HG03378 (cell line): Measurements from ENCODE around the gene ATP9A.
"Not testable (repeated sequence)": the region's sequence is repeated elsewhere in the genome, so short reads cannot be mapped to it uniquely, and the experiment has no call there.

Experiments used
- ATAC-seq: cut with Tn5 transposase; IDR thresholded peaks from one replicate; pipeline ENCODE4 v1.9.1; 2021; ENCODE audit warnings: mild to moderate bottlenecking, moderate library complexity; ENCODE audit not compliant: unreplicated experiment

Gene ATP9A

DNA sequence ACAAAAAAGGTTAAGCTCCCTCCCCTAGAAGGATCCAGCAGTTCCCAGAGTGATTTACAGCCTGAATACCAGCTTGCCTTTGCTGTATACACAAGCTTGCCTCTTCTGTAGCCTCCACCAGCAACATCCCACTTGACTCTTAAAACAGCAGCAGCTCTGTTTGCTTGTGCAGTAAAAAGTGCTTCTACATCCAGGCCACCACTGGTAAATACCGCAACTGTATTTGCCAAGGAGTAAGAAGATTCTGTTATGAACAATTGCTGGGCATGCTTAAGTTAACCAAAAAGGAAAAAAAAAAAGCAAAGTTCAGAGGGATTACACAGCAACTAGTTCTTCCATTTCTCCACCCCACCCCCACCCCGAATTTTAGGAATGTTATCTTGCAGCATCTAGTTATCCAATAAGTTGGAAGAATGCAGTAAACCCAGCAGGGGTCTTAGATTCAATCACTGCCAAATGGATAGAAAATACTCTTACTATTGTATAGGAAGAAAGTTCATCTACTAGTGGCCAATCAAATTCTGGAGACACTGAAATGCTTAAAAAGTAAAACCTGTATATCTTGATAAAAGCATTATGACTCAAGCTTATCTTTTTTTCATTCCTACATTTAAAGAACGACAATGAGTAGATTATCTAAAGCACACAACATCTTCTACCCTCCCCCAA is 29.3 kb upstream of the ATP9A start:
- ATAC-seq: no peak

DNA sequence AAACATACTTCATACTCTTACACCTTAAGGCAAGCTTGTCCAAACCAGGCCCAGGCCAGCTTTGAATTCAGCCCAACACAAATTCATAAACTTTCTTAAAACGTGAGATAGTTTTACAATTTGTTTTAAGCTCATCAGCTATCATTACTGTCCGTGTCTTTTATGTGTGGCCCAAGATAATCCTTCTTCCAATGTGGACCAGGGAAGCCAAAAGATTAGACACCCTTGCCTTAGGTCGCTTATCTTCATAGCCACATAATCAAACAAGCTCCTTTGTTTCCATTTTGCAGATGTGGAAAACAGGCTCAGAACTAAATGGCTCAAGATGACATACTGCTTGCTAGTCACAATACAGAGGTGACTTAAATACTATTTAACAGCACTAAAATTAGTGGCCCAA is 28.1 kb upstream of the ATP9A start:
- no peak for ATAC-seq

DNA sequence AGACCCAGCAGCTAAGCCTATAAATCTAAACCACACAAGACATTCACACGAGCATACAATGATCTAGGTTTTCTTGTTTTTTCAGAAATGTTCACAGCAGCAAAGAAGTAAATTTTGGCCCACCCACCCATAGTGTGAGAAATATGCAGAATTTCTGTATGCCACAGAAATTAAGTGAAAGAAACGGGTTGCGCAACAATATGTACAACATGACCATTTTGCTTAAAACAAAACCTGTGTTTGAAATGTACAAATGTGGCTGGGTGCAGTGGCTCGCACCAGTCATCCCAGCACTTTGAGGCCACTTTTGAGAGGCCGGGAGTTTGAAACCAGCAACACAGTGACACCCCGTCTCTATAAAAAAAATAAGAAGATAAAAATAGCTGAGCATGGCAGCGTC is 24.8 kb upstream of the ATP9A start:
- no peak for ATAC-seq

DNA sequence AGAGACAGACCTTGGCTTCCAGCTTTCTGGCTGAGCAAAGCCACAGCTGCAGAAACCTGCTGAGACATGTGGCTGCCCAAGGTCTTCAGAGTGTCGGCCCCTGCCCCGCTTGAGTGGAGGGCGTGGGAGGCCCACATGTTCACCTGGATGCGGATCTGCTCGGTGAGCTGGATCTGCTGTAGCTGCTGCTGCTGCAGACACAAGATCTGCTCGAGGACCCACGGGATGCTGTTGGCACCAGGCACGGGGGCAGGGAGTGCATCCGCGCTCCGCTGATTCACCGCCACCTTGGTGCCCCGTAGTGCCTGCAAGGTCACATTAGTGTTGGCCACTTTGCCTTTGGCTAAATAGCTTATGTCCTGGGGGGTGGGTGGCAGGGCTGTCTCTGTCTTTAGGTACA is 23.4 kb upstream of the ATP9A start:
- no peak for ATAC-seq

DNA sequence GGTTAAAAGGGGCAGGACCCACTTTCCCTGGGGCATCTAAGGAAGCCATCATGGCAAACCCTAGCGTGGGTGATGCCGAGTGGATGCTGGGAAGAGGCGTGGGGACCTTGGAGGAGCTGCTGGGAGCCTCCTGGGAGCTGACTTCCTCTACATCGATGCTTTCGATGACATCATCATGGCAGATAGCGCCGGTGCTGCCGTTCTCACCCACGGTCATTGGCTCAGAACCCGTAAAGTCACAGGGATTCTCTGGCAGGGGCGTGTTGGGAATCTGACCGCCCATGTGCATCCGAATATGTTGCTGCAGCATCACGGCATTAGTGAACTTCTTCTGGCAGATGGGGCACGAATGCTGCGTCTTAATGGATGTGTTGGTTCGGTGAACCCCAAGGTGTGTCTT is 22.1 kb upstream of the ATP9A start:
- ATAC-seq: no peak

DNA sequence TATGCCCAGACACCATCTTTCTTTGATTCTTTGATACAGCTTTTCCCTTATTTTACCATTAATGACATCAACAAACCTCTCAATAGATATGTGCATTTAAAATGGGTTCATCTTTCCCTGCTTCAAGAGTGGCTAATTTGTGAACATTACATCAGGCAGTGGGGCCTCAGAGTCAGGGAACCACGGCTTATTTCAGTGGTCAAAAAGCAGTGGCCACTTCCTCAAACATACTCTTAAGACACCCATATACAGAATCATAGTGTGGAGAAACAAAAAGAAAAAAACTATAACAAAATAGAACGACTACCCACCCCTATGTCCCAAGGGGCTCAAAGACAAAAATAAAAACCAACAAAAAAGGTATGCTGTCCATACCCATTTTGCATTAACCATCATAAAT is 21.2 kb upstream of the ATP9A start:
- ATAC-seq: no peak

DNA sequence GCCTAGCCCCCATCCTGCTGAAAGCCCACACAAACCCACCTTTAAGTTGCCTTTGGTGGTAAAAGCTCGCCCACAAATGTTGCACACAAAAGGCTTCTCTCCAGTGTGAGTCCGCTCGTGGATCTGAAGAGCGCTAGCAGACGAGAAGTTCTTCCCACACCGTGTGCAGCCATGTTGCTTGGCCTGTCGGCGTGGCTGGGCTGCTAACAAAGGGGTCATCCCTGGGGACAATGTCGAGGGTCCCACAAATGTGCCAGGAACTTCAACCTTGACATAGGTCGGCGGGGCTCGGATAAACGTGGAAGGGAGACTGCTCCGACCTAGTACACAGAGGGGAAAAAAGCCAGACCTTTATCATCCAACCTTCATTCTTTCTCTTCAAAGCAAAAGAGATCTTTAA is 20.6 kb upstream of the ATP9A start:
- no peak for ATAC-seq

DNA sequence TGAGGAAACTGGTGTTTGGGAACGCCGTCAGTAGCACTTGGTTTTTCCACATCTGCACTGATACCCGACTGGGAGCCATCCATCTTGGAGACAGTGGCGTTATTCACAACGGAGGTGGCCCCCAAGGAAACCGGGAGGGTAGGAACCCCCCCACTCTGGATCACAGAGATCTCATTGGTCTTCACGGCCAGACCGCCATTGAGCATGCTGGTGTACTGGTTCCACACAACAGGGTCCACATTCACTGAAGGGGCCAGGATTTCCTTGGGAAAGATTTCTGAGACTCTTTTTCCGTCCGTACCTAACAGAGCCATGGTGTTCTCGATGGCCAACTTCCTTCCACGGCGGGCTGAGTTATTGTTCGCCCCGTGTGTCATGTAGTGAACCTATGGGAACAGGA is 16.1 kb upstream of the ATP9A start:
- ATAC-seq: no peak

DNA sequence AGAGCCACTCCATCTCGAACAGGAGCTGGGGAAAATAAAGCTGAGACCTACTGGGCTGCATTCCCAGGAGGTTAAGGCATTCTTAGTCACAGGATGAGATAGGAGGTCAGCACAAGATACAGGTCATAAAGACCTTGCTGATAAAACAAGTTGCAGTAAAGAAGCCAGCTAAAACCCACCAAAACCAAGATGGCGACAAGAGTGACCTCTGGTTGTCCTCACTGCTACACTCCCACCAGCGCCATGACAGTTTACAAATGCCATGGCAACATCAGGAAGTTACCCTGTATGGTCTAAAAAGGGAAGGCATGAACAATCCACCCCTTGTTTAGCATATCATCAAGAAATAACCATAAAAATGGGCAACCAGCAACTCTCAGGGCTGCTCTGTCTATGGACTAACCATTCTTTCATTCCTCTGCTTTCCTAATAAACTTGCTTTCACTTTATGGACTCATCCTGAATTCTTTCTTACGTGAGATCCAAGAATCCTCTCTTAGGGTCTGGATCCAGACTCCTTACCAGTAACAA is 10.1 kb upstream of the ATP9A start:
- ATAC-seq: not testable (repeated sequence)

DNA sequence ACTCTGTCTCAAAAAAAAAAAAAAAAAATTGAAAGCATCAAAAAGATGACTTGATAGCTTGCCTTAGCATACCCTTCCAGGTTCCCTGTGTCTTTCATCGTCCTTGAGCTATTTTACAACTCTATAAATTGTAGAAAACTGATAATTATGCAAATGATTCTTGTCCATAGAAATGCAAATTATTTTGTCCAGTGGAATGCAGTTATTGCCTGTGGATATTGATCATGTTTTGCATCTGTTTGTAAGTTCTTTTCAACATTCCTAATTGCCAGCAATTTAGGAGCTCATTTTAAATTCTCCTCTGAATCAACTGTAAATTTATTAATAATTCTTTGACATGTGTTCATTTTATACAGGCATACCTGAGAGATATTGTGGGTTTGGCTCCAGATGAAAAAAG is 7.1 kb upstream of the ATP9A start:
- ATAC-seq: no peak

DNA sequence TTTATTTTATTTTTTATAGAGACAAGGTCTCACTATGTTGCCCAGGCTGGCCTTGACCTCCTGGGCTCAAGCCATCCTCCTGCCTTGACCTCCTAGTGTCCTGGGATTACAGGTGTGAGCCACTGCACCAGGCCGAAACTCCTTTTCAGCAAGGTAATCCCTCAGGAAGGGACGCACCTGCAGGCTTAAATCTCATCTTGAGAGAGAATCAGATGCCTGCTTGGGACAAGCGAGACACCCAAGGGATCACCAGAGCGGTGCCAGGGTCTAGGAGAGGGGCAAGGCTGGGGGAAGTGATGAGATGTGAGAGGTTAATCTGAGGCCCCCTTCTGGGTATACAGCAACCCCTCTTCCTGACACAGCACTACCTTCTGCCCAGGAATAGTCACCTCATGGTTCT is 4.0 kb upstream of the ATP9A start:
- no peak for ATAC-seq

DNA sequence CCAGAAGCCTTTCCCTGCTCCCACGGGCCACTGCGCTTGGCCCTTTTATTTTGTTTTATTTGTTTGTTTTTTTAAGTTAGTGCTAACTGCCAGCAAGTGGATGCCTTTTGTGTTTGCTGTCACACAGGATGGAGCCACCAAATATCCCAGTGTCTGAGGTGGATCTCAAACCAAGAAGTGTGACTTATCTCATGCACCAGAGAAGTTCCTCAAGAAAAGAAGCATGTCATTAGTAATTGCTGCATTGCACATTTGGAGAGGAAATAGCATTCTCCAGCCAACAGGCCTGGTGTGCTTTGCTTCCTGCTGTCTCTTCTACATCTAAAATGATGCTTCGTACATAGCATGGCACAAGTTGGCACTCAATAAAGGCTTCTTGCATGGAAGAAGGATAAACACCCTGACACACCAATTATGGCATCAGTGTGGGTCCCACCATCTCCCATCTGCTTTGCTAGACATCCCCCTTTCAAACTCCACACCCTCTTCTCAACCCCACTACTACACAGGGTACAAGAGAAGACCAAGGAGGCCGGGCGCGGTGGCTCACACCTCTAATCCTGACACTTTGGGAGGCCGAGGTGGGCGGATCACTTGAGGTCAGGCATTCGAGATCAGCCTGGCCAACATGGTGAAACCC is 1.9 kb upstream of the ATP9A start:
- no peak for ATAC-seq

DNA sequence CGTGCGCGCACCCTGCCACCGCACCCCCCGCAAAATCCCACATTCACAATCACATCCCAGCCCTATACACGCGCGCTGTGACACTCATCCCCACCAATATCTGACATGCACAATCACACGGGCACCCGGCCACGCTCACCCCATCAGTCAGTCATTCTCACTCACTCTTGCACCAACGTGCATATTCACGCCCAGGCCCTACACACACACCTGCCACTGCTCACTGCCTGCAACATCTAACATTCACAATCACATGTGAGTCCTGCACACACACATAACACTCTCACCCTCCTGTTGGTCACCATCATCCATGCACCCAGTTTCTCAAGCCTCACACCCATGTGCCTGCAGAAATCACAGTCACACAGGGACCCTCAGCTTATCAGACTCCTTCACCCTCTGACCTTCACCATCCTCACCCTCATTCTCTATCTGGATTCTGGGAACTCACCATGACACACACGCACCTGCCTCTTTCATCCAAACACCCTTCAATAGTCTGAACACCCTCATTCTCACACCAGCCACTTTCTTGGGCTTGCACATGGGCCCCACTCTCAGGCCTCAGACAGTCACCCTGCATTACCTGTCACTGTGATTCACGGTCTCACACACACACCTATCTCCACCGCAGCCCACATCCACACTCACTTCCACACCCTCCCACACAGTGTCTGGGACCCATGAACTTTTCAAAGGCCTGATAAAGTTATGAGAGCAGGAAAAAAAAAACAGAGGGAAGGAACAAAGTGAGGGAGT is 748 bp upstream of the ATP9A start:
- ATAC-seq: no peak

DNA sequence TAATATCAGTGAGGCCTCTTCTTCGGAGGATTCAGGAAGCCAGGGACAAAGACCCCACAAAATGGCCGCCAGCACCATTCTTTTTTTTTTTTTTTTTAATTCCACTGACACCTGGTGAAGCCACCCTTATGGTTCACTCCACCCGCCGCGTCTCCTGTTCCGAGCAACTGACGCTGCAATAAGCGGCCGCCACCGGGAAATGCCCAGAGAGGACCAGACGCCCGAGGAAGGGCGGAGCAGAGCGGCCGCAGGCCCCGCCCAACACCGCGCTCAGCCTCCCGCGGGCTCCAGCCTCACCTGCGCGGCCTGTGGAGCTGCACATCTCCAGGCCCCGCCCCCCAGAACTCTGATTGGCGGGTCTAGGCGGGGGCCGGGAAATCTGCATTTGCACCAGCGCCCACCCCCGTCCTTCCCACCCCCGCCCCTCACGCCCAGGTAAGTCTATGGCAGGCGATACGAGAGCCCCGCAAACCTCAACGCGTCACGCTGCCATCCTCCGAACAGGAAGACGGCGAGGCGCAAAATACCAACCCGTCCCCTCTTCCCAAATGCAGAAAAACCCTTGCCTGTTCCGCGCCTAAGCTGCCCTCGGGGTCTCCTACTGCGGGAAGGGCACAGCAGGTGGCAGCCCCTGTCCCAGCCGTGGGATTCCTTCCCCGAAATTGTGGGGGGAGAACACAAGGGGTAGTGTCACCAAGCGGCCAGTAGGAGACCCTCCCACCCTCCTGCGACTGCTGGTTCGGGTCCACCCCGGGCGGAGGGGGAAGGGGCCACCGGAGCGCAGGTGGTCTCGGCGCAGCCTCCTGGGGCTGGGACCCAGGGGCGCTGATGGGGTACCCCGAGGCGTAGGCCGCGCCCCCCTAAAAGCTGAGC is 960 bp downstream of the ATP9A start:
- no peak for ATAC-seq

DNA sequence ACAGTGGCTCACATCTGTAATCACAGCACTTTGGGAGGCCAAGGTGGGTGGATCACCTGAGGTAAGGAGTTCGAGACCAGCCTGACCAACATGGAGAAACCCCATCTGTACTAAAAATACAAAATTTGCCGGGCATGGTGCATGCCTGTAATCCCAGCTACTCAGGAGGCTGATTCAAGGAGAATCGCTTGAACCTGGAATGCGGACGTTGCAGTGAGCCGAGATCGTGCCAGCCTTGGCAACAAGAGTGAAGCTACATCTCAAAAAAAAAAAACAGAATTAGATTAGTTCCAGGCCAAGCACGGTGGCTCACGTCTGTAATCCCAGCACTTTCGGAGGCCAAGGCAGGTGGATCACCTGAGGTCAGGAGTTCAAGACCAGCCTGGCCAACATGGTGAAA is 2.8 kb downstream of the ATP9A start:
- not testable (repeated sequence) for ATAC-seq

DNA sequence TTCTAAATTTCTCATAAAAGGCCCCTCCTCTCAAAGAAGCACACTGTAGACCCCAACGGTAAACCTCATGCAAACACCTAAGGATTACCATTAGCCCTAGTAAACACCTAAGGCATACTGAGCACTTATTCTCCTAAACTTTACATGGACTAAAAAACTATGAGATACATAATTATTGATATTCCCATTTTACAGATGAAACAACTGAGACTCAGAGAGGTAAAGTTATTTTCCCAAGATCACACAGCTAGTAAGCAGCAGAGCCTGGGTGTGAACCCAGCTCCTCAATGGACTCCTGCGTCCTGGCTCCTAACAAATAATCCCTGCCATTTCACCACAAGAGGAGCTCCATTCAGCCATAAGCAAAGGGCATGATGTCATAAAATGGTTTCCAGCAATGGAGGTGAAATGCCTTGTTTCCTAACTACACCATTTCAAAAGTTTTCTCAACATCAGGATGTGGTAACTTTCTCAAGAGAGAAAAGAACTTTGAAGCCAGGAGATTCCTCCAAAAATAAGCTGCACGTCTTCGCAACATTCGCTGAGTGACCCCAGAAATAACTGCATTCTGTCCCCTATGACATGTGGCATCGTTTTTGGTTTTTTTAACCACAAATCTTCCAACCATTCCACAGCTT is 4.1 kb downstream of the ATP9A start:
- ATAC-seq: no peak

DNA sequence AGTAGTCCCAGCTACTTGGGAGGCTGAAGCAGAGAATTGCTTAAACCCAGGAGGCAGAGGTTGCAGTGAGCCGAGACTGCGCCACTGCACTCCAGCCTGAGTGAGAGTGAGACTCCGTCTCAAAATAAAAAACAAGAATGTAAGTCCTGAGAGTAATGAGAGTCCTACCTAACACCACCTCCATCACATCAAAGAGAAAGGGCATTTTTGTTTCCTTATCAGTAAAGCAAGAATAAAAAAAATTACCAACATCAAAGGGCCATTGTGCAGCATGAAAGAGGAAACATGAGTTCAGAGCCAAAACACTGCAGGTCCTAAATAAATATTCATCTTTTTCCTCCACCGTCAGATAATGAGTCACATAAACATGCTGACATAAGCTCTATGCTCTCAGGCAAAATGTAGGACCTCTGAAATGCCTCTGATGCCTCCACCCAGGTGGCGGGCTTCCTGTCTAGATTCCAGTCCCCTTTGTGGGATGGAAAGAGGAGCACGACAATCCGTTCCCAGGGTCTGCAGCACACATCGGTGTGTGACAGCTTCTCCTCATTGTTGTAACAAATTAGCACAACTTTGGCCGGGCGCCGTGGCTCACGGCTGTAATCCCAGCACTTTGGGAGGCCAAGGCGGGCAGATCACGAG is 7.2 kb downstream of the ATP9A start:
- no peak for ATAC-seq

DNA sequence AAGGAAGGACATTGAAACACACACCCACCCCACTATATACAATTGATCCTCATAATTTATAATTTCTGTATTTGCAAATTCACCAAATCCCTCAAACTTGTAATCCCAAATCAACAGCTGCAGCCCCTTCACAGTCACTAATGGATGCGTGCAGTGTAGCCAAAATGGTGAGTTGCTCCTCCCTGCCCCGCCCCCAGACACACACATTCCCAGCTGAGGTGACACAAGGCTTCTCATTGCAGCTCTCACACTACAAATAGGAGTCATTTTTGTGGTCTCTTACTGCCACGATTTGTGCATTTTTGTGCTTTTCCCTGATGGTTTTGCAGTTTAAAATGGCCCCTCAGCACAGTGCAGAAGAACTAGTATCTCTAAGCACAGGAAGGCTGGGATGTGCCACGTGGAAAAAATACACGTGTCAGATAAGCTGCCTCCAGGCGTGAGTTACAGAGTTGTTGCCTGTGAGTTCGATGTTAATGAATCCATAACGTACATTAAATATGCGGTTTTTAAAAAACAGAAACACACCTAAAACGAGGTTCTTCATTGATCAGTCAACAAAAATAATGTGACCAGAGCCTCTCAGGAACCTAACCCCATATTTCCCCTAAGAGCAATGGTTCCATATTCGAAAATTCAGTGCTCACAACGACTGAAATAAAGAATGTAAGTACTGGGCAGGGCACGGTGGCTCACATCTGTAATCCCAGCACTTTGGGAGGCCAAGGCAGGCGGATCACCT is 8.2 kb downstream of the ATP9A start:
- ATAC-seq: no peak

DNA sequence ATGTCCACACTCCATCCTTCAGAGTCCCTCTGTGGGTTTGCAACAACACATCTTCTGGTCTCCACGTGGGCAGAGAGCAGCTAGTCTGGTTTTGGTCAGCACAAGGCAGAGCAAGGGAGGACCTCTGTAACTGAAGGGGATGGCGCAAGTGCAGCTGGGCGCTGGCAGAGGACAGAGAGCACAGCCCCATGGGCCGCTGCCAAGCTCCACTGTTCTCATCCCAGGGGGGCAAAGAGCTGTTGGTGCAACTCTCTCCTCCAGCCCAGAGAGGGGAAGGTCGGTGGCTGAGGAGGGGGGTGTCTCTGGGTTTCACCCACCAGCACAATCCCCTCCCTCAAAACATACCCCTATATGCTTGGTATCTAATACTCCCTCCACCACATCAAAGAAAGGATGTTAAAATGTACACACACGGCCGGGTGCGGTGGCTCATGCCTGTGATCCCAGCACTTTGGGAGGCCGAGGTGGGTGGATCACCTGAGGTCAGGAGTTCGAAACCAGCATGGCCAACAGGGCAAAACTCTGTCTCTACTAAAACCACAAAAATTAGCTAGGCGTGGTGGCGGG is 9.1 kb downstream of the ATP9A start:
- no peak for ATAC-seq
